ENCODE data around the gene MRPL49. TPM values are rescaled to one million over a fixed set of nuclear protein-coding genes. Genes with fewer than 3 reads are reported as not detected.
A peak's percentile ranks its signal among the peaks of the same experiment; 100 is the strongest.

Gene MRPL49
- total and polyA plus RNA-seq, 2 of the 13 experiments (the other 11 are each of a cell fraction or from before 2014, with no cell fraction given): 39.2 to 53.3 TPM

GRCh38 chr11:65134952-65135632, 13.0 kb downstream of the MRPL49 start (continued):
- no peak for TF ChIP-seq CEBPB (IDR thresholded peaks at IDR 0.05; ENCODE audit: borderline replicate concordance, low read depth, low read length)
- TF ChIP-seq, protein P1, sequence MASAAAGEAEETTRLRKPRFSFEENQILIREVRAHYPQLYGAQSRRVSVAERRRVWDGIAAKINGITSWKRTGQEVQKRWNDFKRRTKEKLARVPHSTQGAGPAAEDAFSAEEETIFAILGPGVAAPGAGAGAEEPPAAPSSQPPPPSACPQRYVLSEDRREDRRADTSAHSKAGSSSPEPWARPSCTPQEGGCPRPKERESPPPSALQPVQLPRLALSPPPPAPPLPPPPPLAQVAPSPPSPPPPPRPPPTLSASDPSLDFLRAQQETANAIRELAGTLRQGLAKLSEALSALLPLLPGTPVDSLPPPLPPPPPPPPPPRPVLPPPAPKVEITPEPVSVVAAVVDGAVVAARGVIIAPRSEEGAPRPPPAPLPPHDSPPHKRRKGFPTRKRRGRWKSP (CRISPR knock-in tag; IDR thresholded peaks at IDR 0.05): 0 out of 2 replicates have a peak, but pooled peaks have one; percentile 22
- TF ChIP-seq ETS1 (CRISPR knock-in tag; IDR thresholded peaks at IDR 0.05): no peak
- TF ChIP-seq, protein P2, sequence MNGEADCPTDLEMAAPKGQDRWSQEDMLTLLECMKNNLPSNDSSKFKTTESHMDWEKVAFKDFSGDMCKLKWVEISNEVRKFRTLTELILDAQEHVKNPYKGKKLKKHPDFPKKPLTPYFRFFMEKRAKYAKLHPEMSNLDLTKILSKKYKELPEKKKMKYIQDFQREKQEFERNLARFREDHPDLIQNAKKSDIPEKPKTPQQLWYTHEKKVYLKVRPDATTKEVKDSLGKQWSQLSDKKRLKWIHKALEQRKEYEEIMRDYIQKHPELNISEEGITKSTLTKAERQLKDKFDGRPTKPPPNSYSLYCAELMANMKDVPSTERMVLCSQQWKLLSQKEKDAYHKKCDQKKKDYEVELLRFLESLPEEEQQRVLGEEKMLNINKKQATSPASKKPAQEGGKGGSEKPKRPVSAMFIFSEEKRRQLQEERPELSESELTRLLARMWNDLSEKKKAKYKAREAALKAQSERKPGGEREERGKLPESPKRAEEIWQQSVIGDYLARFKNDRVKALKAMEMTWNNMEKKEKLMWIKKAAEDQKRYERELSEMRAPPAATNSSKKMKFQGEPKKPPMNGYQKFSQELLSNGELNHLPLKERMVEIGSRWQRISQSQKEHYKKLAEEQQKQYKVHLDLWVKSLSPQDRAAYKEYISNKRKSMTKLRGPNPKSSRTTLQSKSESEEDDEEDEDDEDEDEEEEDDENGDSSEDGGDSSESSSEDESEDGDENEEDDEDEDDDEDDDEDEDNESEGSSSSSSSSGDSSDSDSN (CRISPR knock-in tag; IDR thresholded peaks at IDR 0.05): no peak; the same call in 1 of the 2 replicates
- TF ChIP-seq ZNF224 (CRISPR knock-in tag; IDR thresholded peaks at IDR 0.05): peak; percentile 84
- TF ChIP-seq MAFK (conservative IDR thresholded peaks at IDR 0.05 in 1 of 2, IDR thresholded peaks at IDR 0.05 in 1 of 2; ENCODE audit: low read length in 2 of 2): no peak
- no peak for TF ChIP-seq PRPF4 (IDR thresholded peaks at IDR 0.05; ENCODE audit: low read depth, low read length, poor library complexity, severe bottlenecking)
- no peak for TF ChIP-seq IKZF1 (IDR thresholded peaks at IDR 0.05)
- no peak for TF ChIP-seq ZNF567 (CRISPR knock-in tag; IDR thresholded peaks at IDR 0.05; ENCODE audit: borderline replicate concordance)
- TF ChIP-seq RFX3 (CRISPR knock-in tag; IDR thresholded peaks at IDR 0.05): peak; percentile 89
- peak; percentile 29; the same call in 1 of the 2 replicates for TF ChIP-seq ZNF263 (CRISPR knock-in tag; IDR thresholded peaks at IDR 0.05)
- no peak for TF ChIP-seq ZMYM4 (CRISPR knock-in tag; IDR thresholded peaks at IDR 0.05)
- TF ChIP-seq ATF7 (IDR thresholded peaks at IDR 0.05): no peak
- no peak for TF ChIP-seq ATF7 (CRISPR knock-in tag; IDR thresholded peaks at IDR 0.05)
- no peak for TF ChIP-seq GABPA (IDR thresholded peaks at IDR 0.05; ENCODE audit: low read depth, low read length)
- TF ChIP-seq GABPA (CRISPR knock-in tag; IDR thresholded peaks at IDR 0.05; ENCODE audit: low read depth): no peak
- TF ChIP-seq NFIC (IDR thresholded peaks at IDR 0.05; ENCODE audit: low read length): no peak
- TF ChIP-seq NFATC3 (CRISPR knock-in tag; IDR thresholded peaks at IDR 0.05): no peak
- TF ChIP-seq PTBP1 (IDR thresholded peaks at IDR 0.05; ENCODE audit: low read depth, low read length, poor library complexity, severe bottlenecking): no peak
- no peak for TF ChIP-seq ZFP1 (CRISPR knock-in tag; IDR thresholded peaks at IDR 0.05)
- TF ChIP-seq ZNF879 (CRISPR knock-in tag; IDR thresholded peaks at IDR 0.05): no peak
- no peak for TF ChIP-seq ZNF546 (CRISPR knock-in tag; conservative IDR thresholded peaks at IDR 0.05)
- no peak for TF ChIP-seq TIGD3 (CRISPR knock-in tag; IDR thresholded peaks at IDR 0.05; ENCODE audit: borderline replicate concordance)
- no peak; the same call in 1 of the 2 replicates for TF ChIP-seq ESRRA (CRISPR knock-in tag; IDR thresholded peaks at IDR 0.05; ENCODE audit: low read depth)
- TF ChIP-seq MBD4 (IDR thresholded peaks at IDR 0.05; ENCODE audit: borderline replicate concordance, low read length): no peak
- no peak; the same call in 1 of the 2 replicates for TF ChIP-seq MXD3 (CRISPR knock-in tag; IDR thresholded peaks at IDR 0.05)

All from HepG2 (cell line).